ENCODE measurements around the gene MCUB. TPM values are rescaled to one million over a fixed set of nuclear protein-coding genes. Genes with fewer than 3 reads are reported as not detected.

The MCUB gene
- total and polyA plus RNA-seq, 12 donors, result 1.2 to 28.5 (median 5.0) TPM

DNA sequence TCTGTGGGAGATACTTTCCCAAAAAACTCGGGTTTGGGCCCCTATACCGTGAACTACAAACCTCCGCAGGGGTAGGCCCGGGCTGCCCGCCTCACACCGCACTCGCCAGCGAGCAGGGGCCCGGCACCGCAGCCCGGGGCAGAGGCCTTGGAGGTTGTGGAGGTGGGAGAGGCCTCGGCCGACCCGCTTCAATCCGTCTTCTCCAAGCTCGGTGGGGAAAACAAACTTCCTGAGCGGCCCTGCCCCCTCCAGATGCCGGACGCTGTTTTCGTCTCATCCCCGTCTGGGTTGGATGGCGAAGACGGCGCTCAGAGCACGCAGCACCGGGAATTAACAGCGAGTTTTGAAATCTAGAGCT is 442 bp upstream of the MCUB start:
- Histone ChIP-seq H3K4me1 (replicated peaks in 1 of 2) (peaks cover 0 to 7% of the 10 kb centered on the region in 2 donors), H3K9me3 (replicated peaks in 1 of 3) (no peaks in the 10 kb centered on the region), H3K4me3 (peak overlapping the region in 2 of 4 donors; percentile 33 to 64), H3K36me3 (replicated peaks in 1 of 2) (no peaks in the 10 kb centered on the region), H3K27me3 (no peaks in the 10 kb centered on the region), H3K27ac (peak overlapping the region in 3 of 5 donors; percentile 41 to 81 (median 70))
- TF ChIP-seq, protein P1, sequence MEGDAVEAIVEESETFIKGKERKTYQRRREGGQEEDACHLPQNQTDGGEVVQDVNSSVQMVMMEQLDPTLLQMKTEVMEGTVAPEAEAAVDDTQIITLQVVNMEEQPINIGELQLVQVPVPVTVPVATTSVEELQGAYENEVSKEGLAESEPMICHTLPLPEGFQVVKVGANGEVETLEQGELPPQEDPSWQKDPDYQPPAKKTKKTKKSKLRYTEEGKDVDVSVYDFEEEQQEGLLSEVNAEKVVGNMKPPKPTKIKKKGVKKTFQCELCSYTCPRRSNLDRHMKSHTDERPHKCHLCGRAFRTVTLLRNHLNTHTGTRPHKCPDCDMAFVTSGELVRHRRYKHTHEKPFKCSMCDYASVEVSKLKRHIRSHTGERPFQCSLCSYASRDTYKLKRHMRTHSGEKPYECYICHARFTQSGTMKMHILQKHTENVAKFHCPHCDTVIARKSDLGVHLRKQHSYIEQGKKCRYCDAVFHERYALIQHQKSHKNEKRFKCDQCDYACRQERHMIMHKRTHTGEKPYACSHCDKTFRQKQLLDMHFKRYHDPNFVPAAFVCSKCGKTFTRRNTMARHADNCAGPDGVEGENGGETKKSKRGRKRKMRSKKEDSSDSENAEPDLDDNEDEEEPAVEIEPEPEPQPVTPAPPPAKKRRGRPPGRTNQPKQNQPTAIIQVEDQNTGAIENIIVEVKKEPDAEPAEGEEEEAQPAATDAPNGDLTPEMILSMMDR (IDR thresholded peaks at IDR 0.05), result no peak
- no peak for TF ChIP-seq POLR2A (IDR thresholded peaks at IDR 0.05)
- peak in 2 of 7 donors; percentile 11 to 30 for DNase-seq
- intact Hi-C loops (cut with DNase I), result no loop called here
- WGBS, 4 donors, result 13 to 15% (median 13%) methylated on average over 10 to 27 of the region's 27 CpGs

DNA sequence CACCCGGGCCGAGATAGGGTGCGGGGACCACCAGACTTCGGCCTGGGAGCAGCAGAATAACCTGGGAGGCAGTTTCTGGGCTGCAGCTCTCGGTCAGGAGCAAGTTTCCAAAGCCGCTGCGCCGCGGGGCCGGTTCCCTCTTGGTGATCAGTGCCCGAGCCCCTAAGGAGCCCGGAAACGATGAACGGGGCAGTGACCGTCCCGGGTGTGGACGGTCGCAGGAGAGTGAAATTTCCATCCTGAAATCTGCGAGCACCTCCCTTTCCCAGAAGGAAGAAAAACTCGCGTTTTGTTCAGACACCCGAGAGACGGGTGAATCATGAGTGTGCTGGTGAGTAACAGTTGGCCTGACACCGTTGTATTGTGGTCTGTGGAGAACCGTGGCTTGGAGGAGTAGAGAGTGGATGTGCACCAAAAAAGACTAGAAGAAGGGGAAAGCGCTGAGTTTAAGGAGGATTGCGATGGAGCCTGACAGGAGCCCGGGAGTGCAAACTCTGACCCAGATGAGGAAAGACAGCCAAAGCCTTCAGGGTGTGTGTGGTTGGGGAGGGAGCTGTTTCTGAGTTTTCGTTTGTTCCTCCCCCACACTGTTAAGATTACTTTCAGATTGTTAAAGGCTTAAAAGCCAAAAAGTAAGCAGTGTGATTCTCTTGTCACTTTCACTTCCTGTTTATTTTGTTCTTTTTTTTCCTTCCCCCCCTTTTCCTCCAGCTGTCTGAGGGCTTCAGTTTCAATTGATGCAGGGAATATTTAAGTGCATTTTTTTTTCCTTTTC is 828 bp downstream of the MCUB start:
- H3K4me1 ChIP-seq (replicated peaks in 1 of 2), result peaks cover 0 to 7% of the 10 kb centered on the region in 2 donors
- 3 to 4% (median 4%) methylated on average over 20 to 29 of the region's 29 CpGs for WGBS, 4 donors
- peak overlapping the region; percentile 5 to 64 (median 36) for H3K4me3 ChIP-seq
- TF ChIP-seq POLR2A (IDR thresholded peaks at IDR 0.05), result no peak
- TF ChIP-seq, protein P1 (IDR thresholded peaks at IDR 0.05), result no peak
- no peaks in the 10 kb centered on the region for H3K27me3 ChIP-seq
- no peaks in the 10 kb centered on the region for H3K9me3 ChIP-seq (replicated peaks in 1 of 3)
- H3K36me3 ChIP-seq (replicated peaks in 1 of 2), result no peaks in the 10 kb centered on the region
- H3K27ac ChIP-seq, result peak overlapping the region in 4 of 5 donors; percentile 57 to 81 (median 72)
- DNase-seq, result peak; percentile 29 to 55 (median 42)
- intact Hi-C loops (cut with DNase I), result loop anchor here in 1 of 2 donors (10.0 kb wide), 1 partner anchor 126 kb away; the partner anchor contains the start of gene SEC24B

DNA sequence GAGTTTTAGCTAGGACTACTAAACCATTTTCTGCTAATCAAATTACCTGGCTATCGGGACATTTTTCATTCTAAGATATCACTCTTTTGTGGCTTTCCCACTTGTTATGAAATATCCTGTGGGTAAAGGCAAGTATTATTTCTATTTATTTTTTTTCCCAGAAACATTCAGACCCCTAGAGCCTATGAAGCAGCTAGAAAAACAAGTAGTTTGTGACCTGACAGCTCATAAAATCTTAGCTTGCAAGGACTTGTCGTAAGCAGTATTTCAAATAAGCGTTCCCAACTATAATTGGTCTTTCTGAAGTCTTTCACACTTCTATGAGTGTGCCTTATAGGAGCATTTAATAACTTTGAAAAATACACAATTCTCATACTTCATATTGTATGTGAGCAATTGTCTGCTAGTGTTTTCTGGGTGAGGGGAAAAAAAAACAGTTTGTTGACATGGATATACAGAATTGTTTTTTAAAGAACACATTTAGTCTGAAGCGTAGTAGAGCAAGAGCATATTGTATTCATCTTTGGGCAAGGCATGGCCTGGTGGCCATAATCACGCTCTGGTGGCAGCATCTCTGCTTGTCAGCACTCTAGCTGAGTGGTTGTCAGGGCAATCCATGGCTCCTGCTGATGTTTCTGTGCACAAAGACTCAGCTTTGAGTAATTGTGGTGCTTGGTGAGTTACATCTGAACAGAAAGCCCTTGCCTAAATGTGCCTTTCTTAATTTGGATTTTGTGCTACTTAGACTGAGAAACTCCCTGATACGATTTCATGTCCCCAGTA is 2.6 kb downstream of the MCUB start:
- Histone ChIP-seq H3K9me3 (replicated peaks in 1 of 3) (no peaks in the 10 kb centered on the region), H3K27ac (no peak overlapping the region), H3K36me3 (replicated peaks in 1 of 2) (no peaks in the 10 kb centered on the region), H3K4me1 (replicated peaks in 1 of 2) (peaks cover 0 to 7% of the 10 kb centered on the region in 2 donors), H3K27me3 (no peaks in the 10 kb centered on the region), H3K4me3 (no peak overlapping the region)
- intact Hi-C loops (cut with DNase I), result loop anchor here in 1 of 2 donors (10.0 kb wide), 1 partner anchor 128 kb away; the partner anchor contains the start of gene SEC24B
- 90 to 95% (median 93%) methylated on average over 6 of the region's 6 CpGs for WGBS, 4 donors
- TF ChIP-seq, protein P1 (IDR thresholded peaks at IDR 0.05), result no peak
- no peak for TF ChIP-seq POLR2A (IDR thresholded peaks at IDR 0.05)
- DNase-seq, result no peak

DNA sequence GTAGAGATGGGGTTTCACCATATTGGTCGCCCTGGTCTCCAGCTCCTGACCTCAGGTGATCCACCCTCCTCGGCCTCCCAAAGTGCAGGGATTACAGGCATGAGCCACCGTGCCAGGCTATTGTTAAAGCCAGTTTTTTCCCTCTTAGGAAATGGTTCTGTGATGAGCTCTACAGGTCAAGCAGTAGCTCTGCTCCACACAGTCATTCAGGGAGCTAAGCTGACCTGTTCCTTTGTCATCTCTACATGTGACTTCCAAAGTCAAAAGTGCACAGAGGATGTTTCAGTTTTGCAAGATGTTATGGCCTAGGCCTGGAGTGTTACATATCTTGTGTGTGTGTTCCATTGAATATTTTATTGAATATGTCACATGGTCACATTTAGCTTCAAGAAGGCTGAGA is 11.4 kb downstream of the MCUB start:
- Histone ChIP-seq H3K4me3 (no peak overlapping the region), H3K36me3 (replicated peaks in 1 of 2) (no peaks in the 10 kb centered on the region), H3K27ac (no peak overlapping the region), H3K9me3 (replicated peaks in 1 of 3) (no peaks in the 10 kb centered on the region), H3K27me3 (no peaks in the 10 kb centered on the region), H3K4me1 (replicated peaks in 1 of 2) (no peaks in the 10 kb centered on the region)
- intact Hi-C loops (cut with DNase I), result no loop called here
- TF ChIP-seq, protein P1 (IDR thresholded peaks at IDR 0.05), result no peak
- no peak for TF ChIP-seq POLR2A (IDR thresholded peaks at IDR 0.05)
- 95 to 97% (median 95%) methylated on average over 3 of the region's 3 CpGs for WGBS, 4 donors
- DNase-seq, result no peak

Measured in adrenal gland (tissue), 12 donors.